NCI-H1436 (cell line): ENCODE results near the gene PRKAB1.
"Not testable (repeated sequence)": the region's sequence is repeated elsewhere in the genome, so short reads cannot be mapped to it uniquely, and the experiment has no call there.

Source experiments
- DNase-seq: peaks from one replicate; lab custom pipeline; 2025; lab: John Stamatoyannopoulos, UW

The PRKAB1 gene

GRCh38 chr12:119667577-119668323 is at the start of gene PRKAB1:
Gene PRKAB1, plus strand, starts transcription at chr12:119668133. Its CDS starts 112 bp downstream, at chr12:119668245.
- DNase-seq, result peak; percentile 98

- DNase-seq, result not testable (repeated sequence)
These were observed 49.5 kb upstream of the PRKAB1 start for GRCh38 chr12:119618328-119618896.

- no peak for DNase-seq
These were observed 47.4 kb upstream of the PRKAB1 start for GRCh38 chr12:119620490-119620889.

- no peak for DNase-seq
These were observed 46.1 kb upstream of the PRKAB1 start for GRCh38 chr12:119621878-119622277.

- peak; percentile 88 for DNase-seq
These were observed 43.0 kb upstream of the PRKAB1 start for GRCh38 chr12:119624966-119625365.

- no peak for DNase-seq
These were observed 40.8 kb upstream of the PRKAB1 start for GRCh38 chr12:119627019-119627643.

- DNase-seq, result no peak
These were observed 40.2 kb upstream of the PRKAB1 start for GRCh38 chr12:119627686-119628085.

GRCh38 chr12:119630223-119630780 is 37.6 kb upstream of the PRKAB1 start:
- DNase-seq, result no peak

- no peak for DNase-seq
These were observed 36.9 kb upstream of the PRKAB1 start for GRCh38 chr12:119630962-119631550.

GRCh38 chr12:119631930-119632678 is 35.8 kb upstream of the PRKAB1 start:
- no peak for DNase-seq

GRCh38 chr12:119634743-119635142 is 33.2 kb upstream of the PRKAB1 start:
- DNase-seq, result no peak

GRCh38 chr12:119642986-119643385 is 24.9 kb upstream of the PRKAB1 start:
- no peak for DNase-seq

- no peak for DNase-seq
These were observed 23.0 kb upstream of the PRKAB1 start for GRCh38 chr12:119644930-119645329.

GRCh38 chr12:119645535-119646059 is 22.3 kb upstream of the PRKAB1 start:
- DNase-seq, result no peak

GRCh38 chr12:119649202-119649808 is 18.6 kb upstream of the PRKAB1 start:
- peak; percentile 39 for DNase-seq

- no peak for DNase-seq
These were observed 15.3 kb upstream of the PRKAB1 start for GRCh38 chr12:119652665-119653064.

- DNase-seq, result not testable (repeated sequence)
These were observed 10.9 kb upstream of the PRKAB1 start for GRCh38 chr12:119657001-119657400.

- DNase-seq, result not testable (repeated sequence)
These were observed 9.8 kb upstream of the PRKAB1 start for GRCh38 chr12:119658166-119658565.

- no peak for DNase-seq
These were observed 8.5 kb upstream of the PRKAB1 start for GRCh38 chr12:119659289-119659897.

- DNase-seq, result no peak
These were observed 7.9 kb upstream of the PRKAB1 start for GRCh38 chr12:119660076-119660475.

GRCh38 chr12:119661882-119662281 is 6.1 kb upstream of the PRKAB1 start:
- DNase-seq, result no peak
